DOHH2 (cell line): ENCODE results near the gene TIGIT.

Experiments used
- H3F3A ChIP-seq: fragments of 200-600 bp; sonication (generic), shearing (Covaris generic); 2 replicates; pipeline ENCODE4 v1.6.0; 2016; ENCODE audit warnings: antibody characterized with exemption, mild to moderate bottlenecking; ENCODE audit not compliant: control insufficient read depth, insufficient read depth
- H3K27ac ChIP-seq: fragments of 200-600 bp; sonication (generic); 2 replicates; pipeline ENCODE4 v1.5.1; 2014; ENCODE audit warnings: low read depth, mild to moderate bottlenecking, low read length, moderate library complexity
- H3K27me3 ChIP-seq: fragments of 200-600 bp; sonication (generic); 2 replicates; pipeline ENCODE4 v1.6.1; 2014; ENCODE audit warnings: mild to moderate bottlenecking, low read length, mixed read lengths; ENCODE audit not compliant: control insufficient read depth
- H3K36me3 ChIP-seq: fragments of 200-600 bp; sonication (generic); 2 replicates; pipeline ENCODE4 v1.6.1; 2014; ENCODE audit warnings: mild to moderate bottlenecking, low read length, moderate library complexity, mixed read lengths; ENCODE audit not compliant: control insufficient read depth
- H3K4me1 ChIP-seq: fragments of 200-600 bp; sonication (generic); 2 replicates; pipeline ENCODE4 v1.6.1; 2014; ENCODE audit warnings: mild to moderate bottlenecking, low read length, mixed read lengths; ENCODE audit not compliant: control insufficient read depth
- H3K4me2 ChIP-seq: fragments of 200-600 bp; sonication (generic); 2 replicates; pipeline ENCODE4 v1.6.0; 2014; ENCODE audit warnings: mild to moderate bottlenecking, low read length, moderate library complexity
- H3K4me3 ChIP-seq: fragments of 200-600 bp; sonication (generic); 2 replicates; pipeline ENCODE4 v1.5.1; 2014; ENCODE audit warnings: mild to moderate bottlenecking, low read length, mixed read lengths
- H3K79me2 ChIP-seq: fragments of 200-600 bp; sonication (generic); 2 replicates; pipeline ENCODE4 v1.6.1; 2014; ENCODE audit warnings: mild to moderate bottlenecking, low read length, mixed read lengths; ENCODE audit not compliant: control insufficient read depth
- H3K9me2 ChIP-seq: fragments of 200-600 bp; sonication (generic); replicated peaks from 2 replicates; pipeline ENCODE4 v1.6.1; 2014; ENCODE audit warnings: mild to moderate bottlenecking, low read length, mixed read lengths; ENCODE audit not compliant: control insufficient read depth
- H3K9me3 ChIP-seq: fragments of 200-600 bp; sonication (generic); 2 replicates; pipeline ENCODE4 v1.6.1; 2014; ENCODE audit warnings: antibody characterized with exemption, low read length, mixed read lengths; ENCODE audit not compliant: control insufficient read depth, insufficient read depth
- H4K20me1 ChIP-seq: fragments of 200-600 bp; sonication (generic); 2 replicates; pipeline ENCODE4 v1.6.0; 2014; ENCODE audit warnings: low read depth, mild to moderate bottlenecking, antibody characterized with exemption, low read length, moderate library complexity; ENCODE audit not compliant: control insufficient read depth, insufficient read depth
- EZH2phosphoT487 ChIP-seq: fragments of 200-600 bp; sonication (generic); IDR thresholded peaks from 2 replicates; pipeline ENCODE4 v1.6.1; 2017; ENCODE audit warnings: borderline replicate concordance, mild to moderate bottlenecking, antibody characterized with exemption, low read length, moderate library complexity, mixed read lengths
- TF ChIP-seq, protein P1 (sequence below): fragments of 200-600 bp; sonication (generic); IDR thresholded peaks from one replicate; pipeline ENCODE4 v1.5.1; 2014; ENCODE audit warnings: antibody characterized with exemption, mild to moderate bottlenecking, low read depth, low read length; ENCODE audit not compliant: poor library complexity, severe bottlenecking

Gene TIGIT

DNA sequence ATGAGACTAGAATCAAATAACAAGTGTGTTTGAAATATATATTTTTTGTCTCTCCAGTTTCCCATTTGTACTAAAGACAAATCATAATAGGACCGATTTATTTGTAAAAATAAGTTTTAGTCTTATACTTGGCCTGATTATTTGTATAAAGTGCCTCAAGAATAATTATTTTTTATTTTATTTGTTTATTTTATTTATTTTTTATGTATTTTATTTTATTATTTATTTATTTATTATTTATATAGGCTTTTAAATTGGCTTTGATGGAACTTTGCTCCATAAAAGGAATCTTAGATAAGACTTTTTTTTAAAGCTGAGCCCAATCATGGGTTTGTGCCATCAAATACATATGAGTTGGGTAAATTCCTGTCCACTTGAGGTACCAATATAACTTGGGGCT is 34.3 kb upstream of the TIGIT start:
- Histone ChIP-seq H3F3A (no peaks in the 10 kb centered on the region), H3K36me3 (no peaks in the 10 kb centered on the region), H4K20me1 (no peaks in the 10 kb centered on the region), H3K27ac (no peak overlapping the region), H3K9me3 (no peaks in the 10 kb centered on the region), H3K79me2 (no peaks in the 10 kb centered on the region), H3K4me1 (no peaks in the 10 kb centered on the region), H3K4me2 (no peak overlapping the region), H3K9me2 (no peaks in the 10 kb centered on the region), H3K27me3 (no peaks in the 10 kb centered on the region), H3K4me3 (no peak overlapping the region)
- TF ChIP-seq EZH2phosphoT487 = no peak
- TF ChIP-seq, protein P1, sequence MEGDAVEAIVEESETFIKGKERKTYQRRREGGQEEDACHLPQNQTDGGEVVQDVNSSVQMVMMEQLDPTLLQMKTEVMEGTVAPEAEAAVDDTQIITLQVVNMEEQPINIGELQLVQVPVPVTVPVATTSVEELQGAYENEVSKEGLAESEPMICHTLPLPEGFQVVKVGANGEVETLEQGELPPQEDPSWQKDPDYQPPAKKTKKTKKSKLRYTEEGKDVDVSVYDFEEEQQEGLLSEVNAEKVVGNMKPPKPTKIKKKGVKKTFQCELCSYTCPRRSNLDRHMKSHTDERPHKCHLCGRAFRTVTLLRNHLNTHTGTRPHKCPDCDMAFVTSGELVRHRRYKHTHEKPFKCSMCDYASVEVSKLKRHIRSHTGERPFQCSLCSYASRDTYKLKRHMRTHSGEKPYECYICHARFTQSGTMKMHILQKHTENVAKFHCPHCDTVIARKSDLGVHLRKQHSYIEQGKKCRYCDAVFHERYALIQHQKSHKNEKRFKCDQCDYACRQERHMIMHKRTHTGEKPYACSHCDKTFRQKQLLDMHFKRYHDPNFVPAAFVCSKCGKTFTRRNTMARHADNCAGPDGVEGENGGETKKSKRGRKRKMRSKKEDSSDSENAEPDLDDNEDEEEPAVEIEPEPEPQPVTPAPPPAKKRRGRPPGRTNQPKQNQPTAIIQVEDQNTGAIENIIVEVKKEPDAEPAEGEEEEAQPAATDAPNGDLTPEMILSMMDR = no peak

GRCh38 chr3:114260152-114260551 is 33.7 kb upstream of the TIGIT start:
- Histone ChIP-seq H3K36me3 (no peaks in the 10 kb centered on the region), H3F3A (no peaks in the 10 kb centered on the region), H4K20me1 (no peaks in the 10 kb centered on the region), H3K79me2 (no peaks in the 10 kb centered on the region), H3K4me3 (no peak overlapping the region), H3K27ac (no peak overlapping the region), H3K4me1 (no peaks in the 10 kb centered on the region), H3K9me3 (no peaks in the 10 kb centered on the region), H3K4me2 (no peak overlapping the region), H3K27me3 (no peaks in the 10 kb centered on the region), H3K9me2 (no peaks in the 10 kb centered on the region)
- TF ChIP-seq, protein P1 = no peak
- TF ChIP-seq EZH2phosphoT487 = no peak

DNA sequence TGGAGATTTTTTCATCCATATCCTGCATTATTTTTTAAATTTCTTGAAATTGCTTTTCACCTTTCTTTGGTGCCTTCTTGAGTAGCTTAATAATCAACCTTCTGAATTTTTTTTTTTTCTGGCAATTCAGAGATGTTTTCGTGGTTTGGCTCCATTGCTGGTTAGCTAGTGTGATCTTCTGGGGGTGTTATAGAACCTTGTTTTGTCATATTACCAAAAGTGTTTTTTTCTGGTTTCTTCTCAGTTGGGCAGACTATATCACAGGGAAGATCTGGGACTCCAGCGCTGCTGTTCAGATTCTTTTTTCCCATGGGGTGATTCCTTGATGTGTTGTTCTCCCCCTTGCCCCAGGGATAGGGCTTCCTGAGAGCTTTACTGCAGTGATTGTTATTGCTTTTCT is 23.8 kb upstream of the TIGIT start:
- Histone ChIP-seq H3K36me3 (no peaks in the 10 kb centered on the region), H3F3A (no peaks in the 10 kb centered on the region), H3K4me3 (no peak overlapping the region), H4K20me1 (no peaks in the 10 kb centered on the region), H3K27ac (no peak overlapping the region), H3K27me3 (no peaks in the 10 kb centered on the region), H3K4me1 (no peaks in the 10 kb centered on the region), H3K9me2 (no peaks in the 10 kb centered on the region; the same call in 1 of the 2 replicates), H3K9me3 (no peaks in the 10 kb centered on the region; the same call in 1 of the 2 replicates), H3K4me2 (no peak overlapping the region), H3K79me2 (no peaks in the 10 kb centered on the region)
- TF ChIP-seq EZH2phosphoT487 = no peak
- TF ChIP-seq, protein P1 = no peak

- no peaks in the 10 kb centered on the region for H4K20me1 ChIP-seq
- no peak overlapping the region for H3K4me2 ChIP-seq
- no peak overlapping the region for H3K27ac ChIP-seq
- no peaks in the 10 kb centered on the region for H3K4me1 ChIP-seq
- no peaks in the 10 kb centered on the region for H3K79me2 ChIP-seq
- H3F3A ChIP-seq = no peaks in the 10 kb centered on the region
- no peaks in the 10 kb centered on the region; the same call in 1 of the 2 replicates for H3K9me2 ChIP-seq
- TF ChIP-seq, protein P1 = no peak
- no peak for TF ChIP-seq EZH2phosphoT487
- no peaks in the 10 kb centered on the region; the same call in 1 of the 2 replicates for H3K9me3 ChIP-seq
- no peaks in the 10 kb centered on the region for H3K27me3 ChIP-seq
- H3K4me3 ChIP-seq = no peak overlapping the region
- H3K36me3 ChIP-seq = no peaks in the 10 kb centered on the region
Observed at GRCh38 chr3:114272271-114272670, 21.6 kb upstream of the TIGIT start.
